ENCODE measurements around the gene ZMYM2. TPM values are rescaled to one million over a fixed set of nuclear protein-coding genes. Genes with fewer than 3 reads are reported as not detected.
A peak's percentile ranks its signal among the peaks of the same experiment; 100 is the strongest.
"Not testable (repeated sequence)": the region's sequence is repeated elsewhere in the genome, so short reads cannot be mapped to it uniquely, and the experiment has no call there.

ZMYM2 gene
- polyA plus RNA-seq, 3 donors, result 6.7 to 32.6 (median 8.5) TPM

- Histone ChIP-seq H3K4me3 (replicated peaks in 1 of 3; ENCODE audit: low read depth in 2 of 3, low read length in 3 of 3) (no peak overlapping the region), H3K4me2 (replicated peaks; ENCODE audit: extremely low read depth, low read length, poor library complexity, severe bottlenecking) (no peak overlapping the region), H2AFZ (ENCODE audit: insufficient read depth, low read depth, low read length, poor library complexity, severe bottlenecking) (no peak overlapping the region), H3K9me3 (replicated peaks in 1 of 2; ENCODE audit: control insufficient read depth in 1 of 2, insufficient read depth in 1 of 2, low read length in 2 of 2) (no peaks in the 10 kb centered on the region), H3K4me1 (ENCODE audit: control insufficient read depth in 1 of 2, insufficient read depth in 2 of 2, low read length in 2 of 2) (peaks cover 0 to 8% of the 10 kb centered on the region in 2 donors), H4K20me1 (ENCODE audit: insufficient read depth, low read length) (peaks cover 96% of the 10 kb centered on the region), H3K79me2 (ENCODE audit: insufficient read depth, low read length) (peaks cover 98% of the 10 kb centered on the region), H3K27me3 (ENCODE audit: control insufficient read depth in 2 of 2, insufficient read depth in 2 of 2, low read length in 2 of 2) (no peaks in the 10 kb centered on the region), H3K36me3 (replicated peaks in 1 of 2; ENCODE audit: control insufficient read depth in 1 of 2, insufficient read depth in 2 of 2, low read length in 2 of 2) (peaks cover 16 to 92% of the 10 kb centered on the region in 2 donors), H3K9ac (ENCODE audit: insufficient read depth, low read length, poor library complexity, severe bottlenecking) (no peak overlapping the region), H3K27ac (ENCODE audit: low read depth in 1 of 2, low read length in 2 of 2) (no peak overlapping the region)
- 80% methylated on average over 2 of the region's 3 CpGs for WGBS (ENCODE audit: insufficient coverage)
- intact Hi-C loops (cut with micrococcal nuclease), result loop anchor here in 1 of 2 donors (10.0 kb wide), 1 partner anchor 197 kb away; the partner anchor contains the start of gene GJA3
- no peak for DNase-seq
- Mint-ChIP-seq H3K9me3 (no peaks in the 10 kb centered on the region), H3K4me3 (no peak overlapping the region), H3K4me1 (peaks cover 8% of the 10 kb centered on the region), H3K27me3 (ENCODE audit: low read depth in 3 of 3) (no peaks in the 10 kb centered on the region), H3K36me3 (peaks cover 40 to 42% of the 10 kb centered on the region in 2 donors), H3K27ac (no peak overlapping the region)
- no peak for TF ChIP-seq CTCF (IDR thresholded peaks at IDR 0.05)
Observed at GRCh38 chr13:19967621-19968020, 9.1 kb downstream of the ZMYM2 start.

- H3K9me3 Mint-ChIP-seq, result peaks cover 12 to 23% (median 15%) of the 10 kb centered on the region in 7 donors
- intact Hi-C loops (cut with micrococcal nuclease); H3K27me3 ChIP-seq (ENCODE audit: control insufficient read depth in 2 of 2, insufficient read depth in 2 of 2, low read length in 2 of 2); H3K27ac ChIP-seq (ENCODE audit: low read depth in 1 of 2, low read length in 2 of 2); H3K4me1 ChIP-seq (ENCODE audit: control insufficient read depth in 1 of 2, insufficient read depth in 2 of 2, low read length in 2 of 2); H3K4me3 ChIP-seq (replicated peaks in 1 of 3; ENCODE audit: low read depth in 2 of 3, low read length in 3 of 3); H3K27me3 Mint-ChIP-seq (ENCODE audit: low read depth in 3 of 3); H3K4me2 ChIP-seq (replicated peaks; ENCODE audit: extremely low read depth, low read length, poor library complexity, severe bottlenecking); DNase-seq; H3K9ac ChIP-seq (ENCODE audit: insufficient read depth, low read length, poor library complexity, severe bottlenecking); H2AFZ ChIP-seq (ENCODE audit: insufficient read depth, low read depth, low read length, poor library complexity, severe bottlenecking); H3K4me1 Mint-ChIP-seq; H3K4me3 Mint-ChIP-seq: not testable (repeated sequence)
- H3K36me3 Mint-ChIP-seq, result peaks cover 53 to 64% of the 10 kb centered on the region in 2 donors
- Histone ChIP-seq H3K36me3 (replicated peaks in 1 of 2; ENCODE audit: control insufficient read depth in 1 of 2, insufficient read depth in 2 of 2, low read length in 2 of 2) (peaks cover 41 to 92% of the 10 kb centered on the region in 2 donors), H3K79me2 (ENCODE audit: insufficient read depth, low read length) (peaks cover 96% of the 10 kb centered on the region), H4K20me1 (ENCODE audit: insufficient read depth, low read length) (peaks cover 82% of the 10 kb centered on the region), H3K9me3 (replicated peaks in 1 of 2; ENCODE audit: control insufficient read depth in 1 of 2, insufficient read depth in 1 of 2, low read length in 2 of 2) (peaks cover 4 to 13% of the 10 kb centered on the region in 2 donors)
- 100% methylated on average over 1 of the region's 7 CpGs for WGBS (ENCODE audit: insufficient coverage)
- H3K27ac Mint-ChIP-seq, result peak overlapping the region in 1 of 7 donors; percentile 23
Observed at GRCh38 chr13:19974498-19975009, 16.0 kb downstream of the ZMYM2 start.
